ENCODE data around the gene POU6F2.

DNA sequence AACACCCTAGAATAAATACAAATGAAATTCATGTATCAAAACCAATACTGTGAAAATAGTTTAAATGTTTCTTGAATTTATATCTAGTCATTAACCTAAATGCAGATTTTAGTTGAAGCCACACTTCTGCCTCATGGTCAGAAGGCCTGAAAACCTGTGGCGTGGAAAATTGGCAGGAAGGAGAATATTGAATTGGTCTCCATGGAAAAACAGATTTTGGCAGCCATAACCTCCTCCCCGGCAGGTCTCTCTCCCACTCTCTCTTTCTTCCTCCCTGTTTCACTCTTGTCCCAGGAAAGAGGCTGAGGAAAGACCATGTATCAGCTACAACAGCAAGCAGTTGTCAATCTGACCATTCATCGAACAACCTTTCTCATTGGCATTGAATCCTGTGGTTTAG lies 427.9 kb downstream of the POU6F2 start:
- TF ChIP-seq, protein P1, sequence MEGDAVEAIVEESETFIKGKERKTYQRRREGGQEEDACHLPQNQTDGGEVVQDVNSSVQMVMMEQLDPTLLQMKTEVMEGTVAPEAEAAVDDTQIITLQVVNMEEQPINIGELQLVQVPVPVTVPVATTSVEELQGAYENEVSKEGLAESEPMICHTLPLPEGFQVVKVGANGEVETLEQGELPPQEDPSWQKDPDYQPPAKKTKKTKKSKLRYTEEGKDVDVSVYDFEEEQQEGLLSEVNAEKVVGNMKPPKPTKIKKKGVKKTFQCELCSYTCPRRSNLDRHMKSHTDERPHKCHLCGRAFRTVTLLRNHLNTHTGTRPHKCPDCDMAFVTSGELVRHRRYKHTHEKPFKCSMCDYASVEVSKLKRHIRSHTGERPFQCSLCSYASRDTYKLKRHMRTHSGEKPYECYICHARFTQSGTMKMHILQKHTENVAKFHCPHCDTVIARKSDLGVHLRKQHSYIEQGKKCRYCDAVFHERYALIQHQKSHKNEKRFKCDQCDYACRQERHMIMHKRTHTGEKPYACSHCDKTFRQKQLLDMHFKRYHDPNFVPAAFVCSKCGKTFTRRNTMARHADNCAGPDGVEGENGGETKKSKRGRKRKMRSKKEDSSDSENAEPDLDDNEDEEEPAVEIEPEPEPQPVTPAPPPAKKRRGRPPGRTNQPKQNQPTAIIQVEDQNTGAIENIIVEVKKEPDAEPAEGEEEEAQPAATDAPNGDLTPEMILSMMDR (IDR thresholded peaks at IDR 0.05) = no peak
- no peak for TF ChIP-seq POLR2A (IDR thresholded peaks at IDR 0.05)
